Tongue (tissue), 2 donors: Measurements from ENCODE around the gene LCN9. TPM values are rescaled to one million over a fixed set of nuclear protein-coding genes. Genes with fewer than 3 reads are reported as not detected.
"Not testable (repeated sequence)": the region's sequence is repeated elsewhere in the genome, so short reads cannot be mapped to it uniquely, and the experiment has no call there.

ENCODE experiments used
- DNase-seq: peaks from one replicate; pipeline ENCODE4 v3.0.0-alpha.2; 2015
- total RNA-seq: library from RNA; depleted of rRNA; stranded (reverse); fragments of >200 nt; gene quantifications from one replicate; pipeline ENCODE4 v1.2.3, GENCODE V29; 2014

The LCN9 gene
- total RNA-seq, 1 donor from 2014 or later: not detected

DNA sequence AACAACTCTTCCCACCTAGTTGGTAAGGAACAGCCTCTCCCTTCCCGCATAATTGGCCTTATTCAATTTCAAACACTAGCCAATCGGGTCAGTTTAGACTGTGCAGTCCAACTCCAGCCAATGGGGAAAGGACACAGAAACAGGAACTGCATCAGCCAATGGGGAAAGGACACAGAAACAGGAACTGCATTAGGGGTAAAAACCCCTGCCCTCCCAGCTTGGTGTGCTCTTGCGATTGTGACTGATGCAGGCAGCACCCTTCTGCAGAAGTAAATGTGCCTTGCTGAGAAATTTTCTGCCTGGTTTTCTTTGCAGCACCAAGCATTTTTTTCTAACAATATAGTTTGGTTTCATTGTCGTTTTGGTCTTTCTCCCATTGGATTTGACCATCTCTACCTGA is 15.2 kb upstream of the LCN9 start:
- no peak for DNase-seq

DNA sequence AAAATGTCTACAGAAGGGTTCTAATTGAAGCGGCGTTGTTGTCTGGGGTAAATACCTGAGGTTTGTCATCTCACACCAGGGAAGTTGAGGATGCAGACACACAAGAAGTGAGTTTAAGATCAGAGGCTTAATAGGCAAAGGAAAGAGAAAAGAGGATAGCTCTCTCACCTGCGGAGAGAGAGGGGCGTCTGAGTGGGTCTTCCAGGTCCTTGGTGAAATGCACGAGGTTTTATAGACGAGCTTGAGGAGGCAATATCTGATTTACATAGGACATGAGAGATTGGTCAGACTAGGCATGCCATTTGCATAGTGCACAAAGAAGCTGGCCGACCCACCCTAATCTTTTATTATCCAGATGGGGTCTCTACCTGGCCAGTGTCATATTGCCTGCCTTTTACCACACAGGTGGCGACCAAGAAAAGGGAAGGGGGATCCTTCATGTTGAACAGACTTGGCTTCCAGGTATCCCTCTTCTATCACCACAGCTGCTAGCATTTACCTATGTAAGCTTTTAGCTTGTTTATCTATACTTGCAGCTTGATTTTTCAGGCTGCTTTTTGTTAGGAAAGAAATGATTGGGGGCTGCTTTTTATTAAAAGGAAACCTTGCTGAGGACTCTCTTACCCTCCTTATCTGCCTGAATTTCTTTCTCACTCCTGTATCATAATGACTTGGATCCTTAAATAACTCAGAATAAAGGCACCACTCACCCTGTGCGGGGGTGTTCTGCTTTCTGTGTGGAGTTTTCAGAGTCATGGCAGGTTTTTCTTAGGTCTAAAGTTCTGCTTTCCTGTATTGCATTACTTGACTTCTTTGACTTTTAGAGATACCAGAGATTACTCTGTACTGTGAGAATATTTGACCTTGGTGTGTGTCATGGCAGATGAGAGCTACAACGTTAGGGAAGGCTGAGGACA is 14.4 kb upstream of the LCN9 start:
- DNase-seq: no peak

DNA sequence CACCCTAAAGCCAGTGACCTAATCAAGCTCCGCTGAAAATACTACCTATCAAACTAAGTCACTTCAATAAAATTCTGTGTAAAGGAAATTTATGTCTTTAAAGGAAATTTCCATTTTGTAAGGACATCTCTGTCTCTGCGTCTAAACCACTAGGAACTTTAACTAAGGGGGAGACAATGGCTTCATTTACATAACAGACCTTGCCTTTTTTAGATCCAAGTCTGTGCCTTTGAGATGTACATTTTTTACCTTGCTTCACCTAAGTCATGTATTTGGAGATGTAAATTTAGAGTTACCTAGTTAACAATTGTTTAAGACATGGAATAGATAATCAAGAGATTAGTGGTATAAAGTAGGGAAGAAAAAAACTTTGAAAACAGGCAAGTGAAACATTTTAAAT is 13.6 kb upstream of the LCN9 start:
- DNase-seq: no peak

GRCh38 chr9:135650408-135650807 is 12.7 kb upstream of the LCN9 start:
- DNase-seq: no peak

DNA sequence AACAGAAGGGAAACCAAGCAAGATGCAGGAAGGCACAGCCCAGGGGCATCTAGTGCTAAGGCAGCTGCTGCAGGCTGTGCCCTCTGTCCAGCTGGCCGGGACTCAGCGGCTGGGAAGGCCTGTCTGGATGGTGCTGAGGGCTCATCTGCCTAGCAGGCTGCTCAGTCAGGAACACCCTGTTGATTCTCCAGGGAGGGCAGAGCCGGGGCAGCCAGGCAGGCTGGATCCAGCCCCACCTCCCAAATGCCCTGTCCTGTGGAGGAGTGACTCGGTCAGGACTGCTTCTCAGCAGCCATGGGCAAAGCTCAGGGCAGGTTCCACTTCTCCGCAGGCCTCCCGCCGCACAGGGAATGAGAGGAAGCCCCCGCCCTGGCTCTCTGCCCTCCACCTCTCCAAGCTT is 7.8 kb upstream of the LCN9 start:
- DNase-seq: peak; percentile 26

DNA sequence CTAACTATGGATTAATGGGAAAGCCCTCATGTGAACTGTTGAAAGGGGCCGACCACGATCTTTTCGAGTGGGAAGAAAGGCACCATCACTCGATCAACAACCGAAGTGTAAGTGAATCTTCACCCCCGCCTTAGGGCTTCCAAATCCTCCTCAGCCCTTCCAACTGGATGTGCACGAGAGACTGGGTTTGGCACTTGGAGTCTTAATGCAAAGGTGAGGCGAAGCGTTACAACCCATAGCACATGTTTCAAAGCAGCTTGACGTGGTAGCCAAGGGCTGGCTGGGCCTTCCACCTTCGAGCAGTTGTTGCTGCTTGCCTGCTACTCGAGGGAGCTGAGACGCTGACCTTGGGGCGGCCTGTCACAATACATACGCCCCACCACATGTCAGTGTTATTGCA is 5.7 kb upstream of the LCN9 start:
- no peak for DNase-seq

- DNase-seq: no peak
Measured at GRCh38 chr9:135659252-135659651, 3.9 kb upstream of the LCN9 start.

DNA sequence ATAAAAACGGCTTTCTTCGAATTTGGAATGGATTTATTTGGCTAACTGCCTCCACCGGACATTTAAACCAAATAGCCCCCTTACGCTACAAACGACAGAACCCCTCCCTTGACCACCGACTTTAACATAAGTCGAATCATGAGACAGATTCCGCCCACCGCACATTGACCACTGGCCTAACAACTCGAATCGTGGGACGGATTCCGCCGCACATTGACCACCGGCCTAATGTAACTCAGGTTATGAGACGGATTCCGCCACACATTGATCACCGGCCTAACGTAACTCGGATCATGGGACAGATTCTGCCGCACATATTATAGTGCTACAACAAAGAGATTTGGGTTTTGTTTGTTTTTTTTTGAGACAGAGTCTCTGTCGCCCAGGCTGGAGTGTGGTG is 2.7 kb upstream of the LCN9 start:
- DNase-seq: no peak

GRCh38 chr9:135661816-135662560 is 1.1 kb upstream of the LCN9 start:
- DNase-seq: peak; percentile 48

- no peak for DNase-seq
Measured at GRCh38 chr9:135663451-135663770, 302 bp downstream of the LCN9 start.

DNA sequence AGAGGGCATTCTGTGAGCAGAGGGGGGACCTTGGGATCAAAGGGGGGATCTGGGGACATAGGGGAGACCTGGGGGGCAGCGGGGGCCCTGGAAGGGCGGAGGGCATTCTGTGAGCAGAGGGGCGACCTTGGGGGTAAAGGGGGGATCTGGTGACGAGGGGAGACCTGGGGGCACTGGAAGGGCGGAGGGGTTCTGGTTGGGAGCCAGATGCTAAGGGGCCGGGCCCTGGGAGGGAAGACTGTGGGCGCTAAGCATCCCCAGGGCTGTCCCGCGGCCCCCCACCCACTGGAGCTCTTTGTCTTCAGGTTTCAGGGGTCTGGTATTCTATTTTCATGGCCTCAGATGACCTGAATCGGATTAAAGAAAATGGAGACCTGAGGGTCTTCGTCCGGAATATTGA is 748 bp downstream of the LCN9 start:
- no peak for DNase-seq

- no peak for DNase-seq
Measured at GRCh38 chr9:135664266-135664665, 1.2 kb downstream of the LCN9 start.

DNA sequence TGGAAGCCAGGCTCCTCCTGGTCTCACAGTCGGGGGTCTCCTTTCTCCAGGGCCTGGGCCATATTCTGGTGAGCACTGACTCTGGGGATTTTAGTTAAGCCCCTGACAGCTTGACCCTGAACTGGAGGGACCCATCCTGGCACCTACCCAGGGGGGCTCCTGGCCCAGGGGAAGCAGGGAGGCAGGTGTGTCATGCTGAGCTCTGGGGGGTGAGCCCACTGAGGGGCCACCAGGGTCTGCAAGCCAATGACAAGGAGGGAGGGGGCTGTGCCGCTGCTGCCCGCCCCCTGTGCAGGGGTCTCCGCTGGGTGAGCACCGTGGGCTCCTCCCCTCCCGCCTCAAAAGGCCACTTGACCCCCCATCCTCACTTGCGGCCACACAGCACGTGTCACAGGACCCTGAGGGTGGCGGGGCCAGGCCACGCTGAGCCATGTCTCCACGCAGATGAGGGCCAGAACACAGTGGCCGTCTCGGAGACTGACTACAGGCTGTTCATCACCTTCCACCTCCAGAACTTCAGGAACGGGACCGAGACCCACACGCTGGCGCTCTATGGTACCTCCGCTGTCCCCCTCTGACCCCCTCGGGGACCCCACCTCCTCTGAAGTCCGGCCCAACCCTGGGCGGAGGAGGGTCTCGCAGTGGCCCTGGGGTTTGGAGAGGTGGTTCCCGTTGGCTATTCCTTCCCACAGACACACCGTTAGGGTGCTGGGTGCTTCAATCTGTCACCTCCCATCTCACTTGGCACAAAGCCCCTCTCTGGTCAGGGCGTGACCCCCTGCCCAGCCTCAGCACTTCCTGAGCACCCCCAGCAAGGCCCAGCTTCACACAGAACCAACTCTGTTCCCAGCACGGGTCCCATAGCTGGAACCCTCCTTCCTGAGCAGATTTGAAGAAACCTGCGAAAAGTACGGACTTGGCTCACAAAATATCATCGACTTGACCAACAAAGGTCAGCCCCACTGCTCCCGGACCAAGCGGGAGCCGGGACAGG is 2.0 kb downstream of the LCN9 start:
- DNase-seq: no peak

GRCh38 chr9:135665795-135666189 is 2.7 kb downstream of the LCN9 start:
- no peak for DNase-seq

- DNase-seq: no peak
Measured at GRCh38 chr9:135666534-135667462, 3.7 kb downstream of the LCN9 start.

DNA sequence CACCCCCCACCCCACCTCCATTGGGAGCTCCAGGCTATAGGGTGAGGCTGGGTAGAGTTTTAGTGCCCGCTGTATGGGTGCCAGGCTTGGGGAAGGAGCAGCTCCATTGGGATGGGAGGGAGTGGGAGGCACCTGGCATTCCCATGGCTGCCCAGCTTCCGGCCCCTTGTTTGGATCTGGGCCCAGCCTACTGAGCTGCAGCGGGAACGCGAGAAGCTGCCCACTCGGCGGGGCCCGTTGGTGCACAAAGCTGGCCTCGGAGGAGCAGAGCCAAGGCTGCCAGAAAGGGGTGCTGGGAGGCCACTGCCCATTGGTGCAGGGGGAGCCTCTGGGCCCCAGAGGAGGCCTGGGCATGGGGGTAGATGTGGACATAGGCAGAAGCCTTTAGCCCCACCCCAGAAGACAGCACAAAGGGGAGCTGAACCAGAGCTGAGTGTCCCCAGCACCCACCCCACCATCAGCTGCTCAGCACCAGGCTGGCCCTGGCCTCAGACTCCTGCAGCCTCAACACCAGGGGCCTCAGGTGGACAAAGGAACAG is 4.4 kb downstream of the LCN9 start:
- no peak for DNase-seq

GRCh38 chr9:135669018-135669417 is 5.9 kb downstream of the LCN9 start:
- not testable (repeated sequence) for DNase-seq

DNA sequence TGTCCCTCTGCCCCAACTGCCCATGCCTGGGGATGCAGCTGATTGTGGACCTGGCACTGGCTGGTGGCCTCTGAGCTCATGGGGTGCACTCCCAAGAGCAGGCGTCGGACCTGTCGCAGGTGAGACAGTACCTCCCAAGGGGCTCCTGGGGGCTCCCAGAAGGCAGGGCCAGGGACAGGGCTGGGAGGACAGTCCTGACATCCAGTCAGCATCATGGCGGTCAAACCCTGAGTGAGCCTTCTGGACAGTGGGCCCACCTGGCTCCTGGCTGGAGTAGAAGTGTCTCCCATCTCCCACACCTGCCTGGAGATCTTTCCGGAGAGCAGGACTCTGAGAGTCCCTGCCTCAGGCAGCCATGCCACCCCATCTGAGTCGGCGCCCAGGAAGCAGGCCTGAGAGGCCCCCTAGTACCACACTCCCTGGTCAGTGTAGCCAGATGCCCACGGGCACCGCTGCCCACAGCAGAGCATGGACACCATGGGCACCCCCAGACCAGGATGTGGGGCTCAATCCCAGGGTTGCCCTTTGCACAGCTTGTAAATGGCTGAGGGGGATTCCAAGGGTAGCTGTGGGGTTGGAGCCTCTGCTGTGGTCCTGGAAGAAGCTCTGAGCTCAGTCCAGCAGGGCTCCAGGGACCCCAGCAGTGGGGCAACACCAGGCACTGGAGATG is 6.6 kb downstream of the LCN9 start:
- no peak for DNase-seq

GRCh38 chr9:135670721-135671590 is 7.8 kb downstream of the LCN9 start:
- no peak for DNase-seq
